A673 (cell line): ENCODE results near the gene KANSL1.

ENCODE experiments used
- CTCF ChIP-seq: fragments of 300-800, 200-600 bp; sonication (generic); conservative IDR thresholded peaks from 2 replicates; pipeline ENCODE4 v1.5.1; 2017; ENCODE audit warnings: low read depth, mild to moderate bottlenecking, antibody characterized with exemption, low read length, moderate library complexity, mixed read lengths
- EZH2 ChIP-seq: fragments of 200-600 bp; sonication (generic); IDR thresholded peaks from 2 replicates; pipeline ENCODE4 v1.6.1; 2017; ENCODE audit warnings: borderline replicate concordance, low read depth, mild to moderate bottlenecking, mixed read lengths, antibody characterized with exemption, low read length; ENCODE audit not compliant: poor library complexity, severe bottlenecking

GRCh38 chr17:46179375-46179999 lies 13.7 kb downstream of the KANSL1 start:
- TF ChIP-seq CTCF (no peak), EZH2 (no peak)
